ENCODE measurements around the gene EDN3.
"Not testable (repeated sequence)": the region's sequence is repeated elsewhere in the genome, so short reads cannot be mapped to it uniquely, and the experiment has no call there.

EDN3 gene

DNA sequence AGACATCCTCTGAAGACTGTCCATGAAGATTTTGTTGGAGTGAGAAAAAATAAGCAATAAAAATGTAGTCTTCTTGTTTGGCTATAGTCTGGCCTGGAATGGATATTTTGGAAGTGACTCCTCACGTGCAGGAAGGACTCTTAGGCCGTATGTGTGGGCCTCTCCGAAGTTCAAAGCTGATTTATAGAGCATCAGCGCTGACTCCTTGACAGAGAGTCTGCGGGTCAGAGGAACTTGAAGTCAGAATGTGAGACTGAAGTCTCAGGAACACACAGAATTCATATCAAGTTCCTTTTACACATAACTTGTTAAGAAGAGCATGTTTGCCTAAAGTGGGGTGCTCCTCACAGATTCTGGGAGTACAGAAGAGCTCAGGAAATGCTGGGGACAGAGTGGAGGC lies 36.1 kb downstream of the EDN3 start:
- no peak for DNase-seq (ENCODE audit: low read depth)

DNA sequence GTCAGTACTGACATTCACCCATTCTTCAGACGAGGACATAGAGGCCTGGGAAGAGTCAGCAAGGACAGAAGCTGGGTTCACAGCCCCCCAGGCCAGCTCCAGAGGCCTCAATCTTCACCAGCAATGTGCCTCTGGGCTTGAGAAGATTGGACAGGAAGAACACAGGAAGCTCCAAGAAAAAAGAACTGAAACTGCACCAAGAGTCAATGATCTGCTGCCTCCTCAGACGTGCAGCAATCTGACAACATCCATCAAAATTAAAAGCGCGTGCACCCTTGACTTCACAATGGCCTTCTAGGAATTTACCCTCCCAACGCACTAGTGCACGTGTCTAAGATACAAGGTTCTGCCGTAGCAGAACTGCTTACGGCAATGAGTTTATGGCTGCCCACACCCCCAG lies 38.0 kb downstream of the EDN3 start:
- not testable (repeated sequence) for DNase-seq (ENCODE audit: low read depth)

DNA sequence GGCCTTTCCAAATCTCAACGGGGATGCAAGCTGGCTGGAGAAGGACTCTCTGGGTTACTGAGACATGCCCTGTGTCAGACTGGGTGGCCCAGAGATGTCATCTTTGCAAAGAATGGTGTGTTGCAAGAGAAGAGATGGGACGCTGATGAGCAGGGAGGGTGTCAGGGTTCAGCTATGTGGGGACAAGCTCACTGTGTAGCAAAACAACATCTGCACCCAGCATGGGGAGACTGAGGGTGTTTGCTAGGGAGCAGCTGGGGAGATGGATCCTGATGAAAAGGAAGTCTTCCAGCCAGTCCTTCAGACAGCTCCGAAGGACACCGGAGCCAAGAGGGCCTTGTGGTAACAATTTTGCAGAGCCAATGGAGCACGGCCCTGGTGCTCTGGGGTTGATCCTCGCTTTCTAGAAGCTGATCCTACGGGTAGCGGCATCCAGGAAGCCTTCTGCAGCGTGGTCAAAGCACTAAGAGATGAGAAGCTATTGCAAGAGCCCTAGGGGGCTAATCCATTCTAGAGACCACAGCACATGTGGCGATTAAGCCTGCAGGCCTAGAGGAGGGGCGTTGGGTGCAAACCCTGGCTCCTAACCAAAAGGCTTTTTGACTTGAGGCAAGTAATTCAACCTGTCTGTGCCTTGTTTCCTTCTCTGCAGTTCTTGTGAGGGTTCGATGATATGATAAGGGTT lies 39.9 kb downstream of the EDN3 start:
- no peak for DNase-seq (ENCODE audit: low read depth)

DNA sequence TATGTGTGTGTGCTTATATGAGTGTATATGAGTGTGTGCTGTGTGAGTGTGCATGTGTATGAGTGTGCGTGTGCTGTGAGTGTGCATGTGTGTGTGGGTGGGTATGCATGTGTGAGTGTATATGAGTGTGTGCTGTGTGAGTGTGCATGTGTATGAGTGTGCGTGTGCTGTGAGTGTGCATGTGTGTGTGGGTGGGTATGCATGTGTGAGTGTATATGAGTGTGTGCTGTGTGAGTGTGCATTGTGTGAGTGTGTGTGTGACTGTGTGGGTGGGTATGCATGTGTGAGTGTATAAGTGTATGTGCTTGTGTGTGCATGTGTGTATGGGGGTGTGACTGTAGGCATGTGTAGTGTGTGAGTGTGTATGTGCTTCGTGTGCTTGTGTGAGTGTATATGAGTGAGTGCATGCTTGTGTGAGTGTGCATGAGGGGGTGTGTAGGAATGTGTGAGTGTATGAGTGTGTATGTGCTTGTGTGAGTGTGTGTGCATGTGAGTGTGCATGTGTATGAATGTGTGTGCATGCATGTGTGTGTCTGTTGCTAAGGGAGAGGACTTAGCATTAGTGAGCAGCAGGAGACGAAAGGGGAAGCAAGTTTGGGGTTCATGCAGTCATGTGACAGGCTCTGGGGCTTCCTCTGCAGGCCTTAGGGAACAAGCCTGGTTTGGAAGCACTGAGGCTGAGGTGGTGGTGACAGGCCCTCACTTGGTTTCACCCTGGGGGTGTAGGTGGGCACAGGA lies 41.0 kb downstream of the EDN3 start:
- not testable (repeated sequence) for DNase-seq (ENCODE audit: low read depth)

DNA sequence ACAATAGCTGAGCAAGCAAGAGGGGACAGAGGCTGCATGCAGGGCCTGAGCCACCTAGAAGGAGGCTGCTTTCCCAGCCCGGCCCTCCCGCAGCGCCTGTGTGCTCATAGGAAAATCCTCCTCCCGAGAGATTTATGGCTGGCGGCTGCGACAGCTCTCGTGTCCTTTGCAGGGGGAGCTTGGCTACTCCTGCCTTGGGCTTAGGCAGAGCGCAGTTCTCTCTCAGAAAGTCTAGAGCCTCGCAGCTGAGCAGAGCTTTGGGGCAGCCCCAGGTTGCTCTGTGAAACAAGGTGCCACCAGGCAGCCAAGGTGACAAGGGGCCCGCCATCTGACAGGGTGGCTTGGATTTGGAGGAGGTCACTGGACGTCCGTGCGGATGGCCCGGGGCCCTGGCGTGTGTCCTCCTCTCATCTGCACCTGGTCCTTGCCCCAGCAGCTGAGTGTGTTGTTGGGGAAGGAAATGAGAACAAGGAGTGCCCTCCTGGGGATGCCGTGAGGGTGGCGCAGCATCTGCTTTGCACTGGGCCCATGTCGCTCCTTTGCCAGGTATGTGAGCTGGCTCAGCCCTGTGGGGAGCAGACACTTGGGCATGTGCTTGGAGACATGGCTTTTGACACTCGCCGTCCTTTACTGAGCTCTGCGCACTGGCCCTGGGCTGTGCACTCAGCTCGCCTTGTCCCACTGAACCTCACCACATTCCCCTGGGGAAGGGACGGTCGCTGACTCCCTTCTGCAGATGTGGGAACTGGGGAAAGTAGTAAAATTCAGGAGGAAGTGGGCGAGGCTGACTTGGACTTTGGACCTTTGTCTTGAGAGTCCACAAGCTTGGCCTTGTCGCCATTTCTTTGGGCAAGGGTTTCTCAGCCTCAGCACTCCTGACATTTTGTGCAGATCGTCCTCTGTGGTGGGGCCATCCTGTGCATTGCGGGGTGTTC lies 41.9 kb downstream of the EDN3 start:
- DNase-seq (ENCODE audit: low read depth): no peak

DNA sequence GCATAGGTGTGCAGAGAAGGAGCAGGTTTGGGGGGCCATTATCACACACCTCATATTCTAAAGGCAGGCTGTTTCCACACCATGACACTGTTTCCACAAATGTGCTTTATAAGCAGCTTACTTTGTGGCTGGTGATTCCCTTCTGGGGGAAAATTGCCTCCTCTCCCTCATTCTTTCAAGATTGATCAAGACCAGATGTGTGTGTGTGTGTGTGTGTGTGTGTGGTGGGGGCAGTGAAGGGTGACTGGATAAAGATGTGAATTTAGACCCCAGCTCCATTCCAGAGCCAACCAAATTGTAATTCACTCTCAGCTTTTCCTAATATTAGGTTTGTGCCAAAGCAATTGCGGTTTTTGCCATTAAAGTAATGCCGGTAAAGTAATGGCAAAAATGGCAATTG lies 45.6 kb downstream of the EDN3 start:
- no peak for DNase-seq (ENCODE audit: low read depth)

DNA sequence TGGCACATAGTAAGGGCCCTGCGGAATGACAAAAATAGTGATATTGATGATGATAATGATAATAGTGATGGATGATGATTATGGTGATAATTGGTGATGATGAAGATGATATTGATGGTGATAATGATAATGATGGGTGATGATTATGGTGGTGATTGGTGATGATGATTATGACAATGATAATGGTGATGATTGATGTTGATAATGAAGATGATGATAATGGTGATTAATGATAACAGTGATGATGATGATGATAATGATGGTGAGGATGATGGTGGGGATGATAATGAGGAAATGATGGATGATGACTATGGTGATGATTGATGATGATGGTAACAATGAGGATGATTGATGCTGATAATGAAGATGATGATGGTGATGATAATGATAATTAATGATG lies 48.9 kb downstream of the EDN3 start:
- no peak for DNase-seq (ENCODE audit: low read depth)

DNA sequence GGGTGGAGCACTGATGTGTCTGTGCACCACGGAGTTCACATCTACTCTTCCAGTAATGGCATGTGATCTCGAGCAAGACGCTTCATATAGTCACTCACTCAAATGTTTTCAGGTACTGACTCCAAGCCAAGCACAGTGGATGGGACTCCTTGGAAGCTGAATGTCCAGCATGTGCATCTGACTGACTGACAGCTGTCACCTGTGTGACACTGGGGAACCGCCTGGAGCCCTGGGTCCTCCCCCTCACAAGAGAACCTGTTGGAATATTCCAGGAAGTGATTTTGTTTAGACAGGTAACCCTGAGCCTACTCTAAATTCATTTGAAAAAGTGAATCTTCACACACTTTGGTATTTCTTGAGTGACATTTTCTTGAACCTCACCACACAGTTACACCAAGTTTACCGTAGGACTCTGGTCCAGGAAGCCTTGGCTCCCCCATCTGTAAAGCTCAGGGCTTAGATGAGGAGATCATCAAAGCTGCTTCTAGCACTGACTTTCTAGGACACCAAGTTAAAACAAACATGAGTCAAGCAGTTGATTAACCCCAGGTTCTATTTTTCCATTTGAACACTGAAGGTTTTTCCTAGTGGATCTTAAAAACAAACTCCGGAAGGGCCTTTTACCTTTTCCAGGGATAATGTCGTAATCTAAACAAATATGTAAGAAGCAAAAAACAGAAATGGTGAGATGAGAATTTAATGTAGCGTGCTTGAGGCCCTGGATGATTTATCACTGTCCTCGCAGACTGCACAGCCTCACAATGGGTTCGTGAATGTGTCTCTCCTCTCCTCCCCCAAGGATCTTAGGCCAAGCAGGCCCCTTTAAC lies 50.1 kb downstream of the EDN3 start:
- DNase-seq (ENCODE audit: low read depth): no peak

DNA sequence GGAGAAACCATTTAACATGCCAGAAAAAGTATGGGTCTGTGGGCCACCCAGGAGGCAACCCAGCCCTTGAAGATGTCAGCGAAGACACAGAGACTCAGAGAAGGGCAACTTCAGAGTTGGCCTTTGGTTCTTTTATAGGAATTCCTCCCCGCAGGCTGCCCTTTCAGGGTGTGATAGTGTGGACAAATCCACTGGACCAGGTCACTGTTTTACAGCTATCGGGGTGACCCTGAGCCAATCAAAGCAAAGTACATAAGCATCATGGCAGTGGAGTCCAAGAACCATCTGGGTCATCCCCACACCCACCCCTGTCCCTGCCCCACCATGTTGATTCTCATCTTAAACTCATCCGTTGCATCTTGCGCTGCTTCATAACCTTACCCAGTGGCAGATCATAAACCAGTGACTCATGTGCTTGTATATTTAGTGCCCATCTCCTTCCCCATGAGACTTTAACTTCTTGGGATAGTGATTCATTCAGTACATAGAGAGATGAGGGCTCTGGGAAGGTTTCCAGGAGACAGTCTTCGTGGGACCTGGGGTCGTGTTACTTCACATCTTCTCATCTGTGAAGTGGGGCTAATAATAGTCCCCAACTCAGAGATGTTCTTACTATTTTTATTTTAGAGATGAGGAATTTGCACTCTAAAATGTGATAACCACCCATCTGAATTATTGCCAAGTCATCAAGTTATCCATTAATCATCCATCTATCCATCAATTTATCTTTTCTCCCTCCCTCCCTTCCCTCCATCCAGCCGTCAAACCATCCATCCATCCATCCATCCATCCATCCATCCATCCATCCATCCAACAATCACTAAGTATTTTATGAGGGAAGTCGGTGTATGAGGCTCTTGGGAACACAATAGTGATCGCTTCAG lies 51.0 kb downstream of the EDN3 start:
- DNase-seq (ENCODE audit: low read depth): no peak

DNA sequence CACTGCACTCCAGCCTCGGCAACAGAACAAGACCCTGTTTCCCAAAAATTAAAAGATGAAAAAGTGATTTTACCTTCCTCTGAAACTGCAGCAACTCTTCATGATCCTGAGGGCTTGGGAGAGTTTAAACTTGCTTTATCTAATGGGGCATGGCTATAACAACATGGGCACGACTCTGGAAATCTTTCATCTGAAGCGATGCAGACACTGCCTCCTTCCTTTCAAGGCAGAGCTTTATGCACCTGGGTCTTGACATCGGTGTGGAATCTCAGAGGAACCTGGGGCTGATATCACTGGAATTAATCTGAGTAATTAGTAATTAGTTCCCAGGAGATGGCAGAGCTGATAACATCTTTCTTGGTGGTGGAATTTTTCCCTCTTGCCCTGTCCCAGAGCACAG lies 52.1 kb downstream of the EDN3 start:
- no peak for DNase-seq (ENCODE audit: low read depth)

DNA sequence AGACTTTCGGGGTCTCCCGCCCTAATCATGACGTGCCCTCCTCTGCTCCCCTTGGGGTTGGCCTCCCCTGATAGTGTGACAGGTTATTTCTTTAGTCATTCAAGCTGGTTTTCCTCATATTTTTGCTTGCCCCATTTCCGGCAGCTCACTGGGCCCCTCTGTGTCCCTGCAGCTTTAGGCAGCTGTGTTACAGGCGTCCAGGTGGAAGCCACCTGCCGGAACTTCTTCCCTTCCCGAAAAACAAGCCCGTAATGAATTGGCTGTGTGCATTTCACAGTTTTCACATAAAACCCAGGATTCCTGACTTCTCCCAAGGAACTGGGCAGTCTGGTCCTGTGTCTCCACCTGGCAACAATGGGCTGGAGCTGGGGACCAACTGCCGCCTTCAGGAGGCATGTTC lies 52.6 kb downstream of the EDN3 start:
- DNase-seq (ENCODE audit: low read depth): no peak

DNA sequence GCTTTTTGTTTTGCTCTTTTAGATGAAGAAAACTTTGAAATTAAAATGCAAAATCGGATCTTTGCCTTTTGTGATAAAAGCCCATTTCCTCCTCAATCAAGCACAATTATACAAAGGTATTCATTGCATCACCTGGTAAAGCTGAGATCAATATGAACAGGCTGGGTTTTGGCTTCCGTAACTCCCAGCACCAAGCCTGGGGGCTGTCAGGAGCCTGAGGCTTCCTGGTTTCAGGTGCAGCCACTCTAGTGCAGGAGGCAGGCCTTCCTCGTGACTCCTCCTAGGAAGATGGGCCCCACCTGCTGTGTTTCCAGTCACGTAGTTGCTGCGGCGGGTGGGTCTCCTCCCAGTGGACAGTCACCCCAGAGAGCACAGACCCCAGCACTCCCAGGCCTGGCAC lies 54.0 kb downstream of the EDN3 start:
- DNase-seq (ENCODE audit: low read depth): no peak

DNA sequence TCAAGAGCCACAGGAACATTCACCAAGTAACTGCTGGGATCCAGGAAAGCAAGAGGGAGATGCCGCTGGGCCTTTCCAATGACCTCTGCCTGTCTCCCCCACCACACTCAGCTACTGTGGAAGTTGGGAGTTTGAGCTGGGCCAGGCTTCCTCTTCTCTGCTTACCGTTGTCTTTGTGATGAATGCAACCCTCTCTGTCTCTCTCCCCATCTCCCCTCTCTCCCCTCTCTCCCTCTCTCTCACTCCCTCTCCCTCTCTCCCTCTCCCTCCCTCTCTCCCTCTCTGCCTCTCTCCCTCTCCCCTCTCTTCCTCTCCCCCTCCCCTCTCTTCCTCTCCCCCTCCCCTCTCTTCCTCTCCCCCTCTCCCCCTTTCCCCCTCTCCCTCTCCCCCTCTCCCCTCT lies 54.8 kb downstream of the EDN3 start:
- DNase-seq (ENCODE audit: low read depth): no peak

DNA sequence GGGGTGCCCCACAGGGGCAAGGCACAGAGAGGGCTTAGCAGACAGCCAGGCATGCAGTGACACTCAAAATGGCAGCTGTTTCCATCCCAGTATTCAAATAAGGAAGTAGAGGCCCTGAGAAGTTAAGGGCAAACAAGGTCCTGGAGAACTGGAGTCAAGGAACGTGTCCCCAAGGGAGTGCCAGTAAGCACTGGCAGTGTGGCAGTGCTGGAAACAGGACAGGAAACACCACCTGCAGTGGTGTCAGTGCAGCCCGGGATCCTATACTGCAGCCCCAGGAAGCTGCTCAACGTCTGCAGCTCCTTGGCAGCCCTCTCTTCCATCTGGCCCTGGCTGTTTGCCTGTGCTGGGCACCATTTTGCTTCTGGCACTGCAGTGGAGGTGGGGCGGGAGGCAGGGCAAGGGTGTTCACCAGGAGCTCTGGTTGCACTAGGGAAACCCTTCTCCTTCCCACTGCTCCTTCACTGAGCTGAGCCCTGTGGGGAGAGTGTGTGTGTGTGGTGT lies 56.3 kb downstream of the EDN3 start:
- DNase-seq (ENCODE audit: low read depth): no peak

DNA sequence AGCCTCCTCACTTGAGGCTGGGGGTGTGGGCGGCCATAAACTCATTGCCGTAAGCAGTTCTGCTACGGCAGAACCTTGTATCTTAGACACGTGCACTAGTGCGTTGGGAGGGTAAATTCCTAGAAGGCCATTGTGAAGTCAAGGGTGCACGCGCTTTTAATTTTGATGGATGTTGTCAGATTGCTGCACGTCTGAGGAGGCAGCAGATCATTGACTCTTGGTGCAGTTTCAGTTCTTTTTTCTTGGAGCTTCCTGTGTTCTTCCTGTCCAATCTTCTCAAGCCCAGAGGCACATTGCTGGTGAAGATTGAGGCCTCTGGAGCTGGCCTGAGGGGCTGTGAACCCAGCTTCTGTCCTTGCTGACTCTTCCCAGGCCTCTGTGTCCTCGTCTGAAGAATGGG lies 58.4 kb downstream of the EDN3 start:
- DNase-seq (ENCODE audit: low read depth): not testable (repeated sequence)

DNA sequence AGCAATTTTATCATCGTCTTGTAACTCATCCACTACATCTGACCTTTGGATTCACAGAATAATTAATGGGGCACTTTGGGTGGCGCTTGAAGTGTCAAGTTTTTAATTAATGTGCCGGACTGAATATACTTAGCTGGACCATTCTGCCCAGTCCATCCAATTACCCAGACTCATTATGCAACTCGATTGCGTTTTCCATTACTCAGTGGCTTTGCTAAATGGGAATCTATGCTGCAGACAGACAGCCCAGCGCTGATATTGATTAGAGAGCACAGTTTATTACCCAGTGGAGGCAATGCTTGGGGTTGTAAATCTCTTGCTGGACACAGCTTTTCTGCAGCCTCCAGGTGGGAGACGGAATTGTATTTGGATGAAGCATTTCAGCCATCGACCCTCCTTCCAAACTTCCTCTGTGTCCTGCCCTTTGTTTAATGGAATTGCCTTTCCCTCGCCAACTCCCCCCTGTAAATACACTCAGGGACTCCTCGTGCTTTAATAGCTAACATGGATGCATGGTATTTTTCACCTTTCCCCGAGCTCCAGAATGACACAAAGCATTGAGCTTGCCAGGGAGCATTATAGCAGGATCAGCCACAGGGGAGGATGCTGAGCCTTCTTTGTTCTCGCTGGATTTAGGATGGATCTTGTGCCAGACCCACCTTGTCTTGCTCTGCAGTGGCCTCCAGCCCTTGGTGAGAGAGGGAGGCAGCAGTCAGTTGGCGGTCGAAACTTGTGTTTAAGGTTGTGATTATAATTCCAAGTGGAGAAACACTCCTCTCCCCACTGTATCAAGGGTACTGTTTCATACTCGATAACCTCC lies 59.7 kb downstream of the EDN3 start:
- DNase-seq (ENCODE audit: low read depth): no peak

DNA sequence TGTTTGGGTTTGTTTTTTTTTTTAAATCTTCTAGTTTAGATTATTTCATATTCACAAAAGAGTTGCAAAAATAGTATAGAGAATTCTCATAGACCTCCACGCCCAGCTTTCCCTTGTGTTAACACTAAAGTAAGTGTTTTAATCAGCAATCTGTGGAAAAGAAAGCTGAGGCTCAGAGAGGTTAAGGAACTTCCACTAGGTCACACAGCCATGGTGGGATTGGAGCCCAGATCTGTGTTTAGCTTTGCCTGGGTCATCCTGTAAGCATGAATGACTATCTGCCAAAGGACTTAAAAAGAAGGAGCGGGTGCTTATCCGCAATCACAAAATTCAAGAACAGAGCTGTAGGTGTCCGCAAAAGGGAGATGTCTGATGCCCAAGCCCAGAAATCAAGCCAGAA lies 60.5 kb downstream of the EDN3 start:
- no peak for DNase-seq (ENCODE audit: low read depth)

DNA sequence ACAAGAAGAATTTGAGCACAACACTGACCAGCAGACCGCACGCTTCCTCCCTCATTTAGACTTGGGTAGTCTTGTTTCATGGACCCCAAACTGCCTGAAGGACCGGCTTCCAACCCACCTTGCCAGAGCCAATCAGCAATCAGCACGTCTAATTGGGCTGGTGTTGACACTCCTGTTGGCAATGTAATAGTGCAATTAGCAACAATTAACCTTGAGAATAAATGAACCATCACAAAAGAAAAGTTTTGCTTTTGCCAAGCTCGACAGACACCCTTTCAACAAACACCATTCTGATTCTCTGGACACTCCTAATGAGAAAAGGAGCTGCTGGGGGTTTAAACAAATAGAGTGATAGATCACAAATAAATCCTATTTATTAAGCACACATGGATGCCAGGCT lies 61.0 kb downstream of the EDN3 start:
- DNase-seq (ENCODE audit: low read depth): no peak

DNA sequence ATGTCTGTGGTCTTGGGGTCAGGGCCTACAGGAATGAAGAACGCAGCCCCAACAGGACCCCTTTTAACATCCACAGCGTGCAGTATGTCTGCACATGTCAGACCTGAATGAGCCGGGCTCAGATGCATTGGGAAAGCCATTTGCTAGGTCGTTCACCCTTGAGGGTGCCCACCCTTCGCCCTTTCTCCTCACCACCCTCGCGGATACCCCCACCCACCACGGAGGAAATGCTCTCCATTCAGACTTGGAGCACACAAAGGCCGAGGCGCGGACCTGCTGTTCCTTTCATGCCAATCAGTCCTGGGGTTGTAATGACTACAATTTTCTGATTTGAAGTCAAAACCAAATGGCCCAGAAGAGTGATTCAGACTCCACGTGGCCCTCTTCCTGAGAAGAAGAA lies 62.7 kb downstream of the EDN3 start:
- no peak for DNase-seq (ENCODE audit: low read depth)

DNA sequence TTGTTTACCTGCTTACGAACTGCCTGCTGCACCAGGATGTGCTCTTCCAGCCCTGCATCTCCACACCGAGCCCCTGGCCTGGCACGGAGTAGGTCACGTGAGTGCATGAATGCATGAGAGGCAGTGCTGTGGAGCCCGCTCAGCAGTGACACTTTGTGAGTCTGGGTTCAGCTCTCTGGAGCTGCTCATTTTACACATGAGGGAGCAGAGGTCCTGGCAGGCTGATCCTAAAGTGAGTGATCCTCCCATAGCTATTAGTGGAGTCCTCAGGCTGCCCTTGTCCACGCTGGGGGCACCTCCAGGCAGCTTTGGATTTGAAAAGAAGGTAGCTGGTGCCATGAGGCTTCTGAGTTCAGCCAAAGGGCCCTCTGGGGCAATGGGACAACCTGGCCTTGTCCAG lies 64.2 kb downstream of the EDN3 start:
- DNase-seq (ENCODE audit: low read depth): no peak

Measured in T follicular helper cell (primary cell).